B cell (primary cell): ENCODE data around the gene MTFR2. TPM values are rescaled to one million over a fixed set of nuclear protein-coding genes. Genes with fewer than 3 reads are reported as not detected.

Source experiments
- ATAC-seq: fragments of 200-7000 bp; cut with Tn5 transposase; one replicate; pipeline ENCODE4 v1.10.0; 2021; ENCODE audit warnings: low read depth, mild to moderate bottlenecking, moderate number of reproducible peaks, moderate library complexity
- CTCF ChIA-PET: fragments of 350-600 bp; sonication (Branson Sonifier 250); formaldehyde crosslinking; loops from one replicate; lab custom pipeline; 2021; ENCODE audit warnings: antibody characterized with exemption, inconsistent platforms; lab: Charles Lee
- POLR2A ChIA-PET: fragments of 350-600 bp; sonication (Branson Sonifier 250); formaldehyde crosslinking; loops from one replicate; lab custom pipeline; 2021; ENCODE audit warnings: antibody characterized with exemption; lab: Charles Lee
- DNase-seq: peaks from one replicate; pipeline ENCODE4 v3.0.0; 2013
- H2AFZ ChIP-seq: 2 replicates; pipeline ENCODE4 v1.6.1; 2012; ENCODE audit warnings: mild to moderate bottlenecking, low read depth, low read length; ENCODE audit not compliant: insufficient read depth, poor library complexity, severe bottlenecking
- H3K27ac ChIP-seq, 2 donors: 1 replicate in 1 of 2; 2 replicates in 1 of 2; pipeline ENCODE4 v1.5.1; 2012 to 2013; ENCODE audit warnings: low read length in 2 of 2, mild to moderate bottlenecking in 2 of 2, moderate library complexity in 1 of 2
- H3K27me3 ChIP-seq, 4 experiments: fragments of 200-600 bp in 1 of 4; sonication (generic) in 1 of 4; replicated peaks in 1 of 4; 1 replicate in 2 of 4; 2 replicates in 2 of 4; pipeline versions ENCODE4 v1.6.1 to v1.7.0; 2013 to 2016; ENCODE audit warnings: low read length in 3 of 4, mild to moderate bottlenecking in 2 of 4, mixed read lengths in 1 of 4, moderate library complexity in 1 of 4; ENCODE audit not compliant: insufficient read depth in 4 of 4, control insufficient read depth in 3 of 4; ENCODE audit errors: control extremely low read depth in 1 of 4
- H3K36me3 ChIP-seq, 2 experiments: replicated peaks in 1 of 2; 1 replicate in 1 of 2; 2 replicates in 1 of 2; pipeline versions ENCODE4 v1.6.1 to v1.7.1; 2013; ENCODE audit warnings: low read length in 1 of 2; ENCODE audit not compliant: insufficient read depth in 2 of 2, control insufficient read depth in 1 of 2; ENCODE audit errors: control extremely low read depth in 1 of 2, extremely low read depth in 1 of 2
- H3K4me1 ChIP-seq, 2 donors: fragments of 200-600 bp in 1 of 2; sonication (generic) in 1 of 2; 1 replicate in 1 of 2; 2 replicates in 1 of 2; pipeline versions ENCODE4 v1.5.1 to v1.6.1; 2013 to 2017; ENCODE audit warnings: low read length in 2 of 2; ENCODE audit not compliant: control insufficient read depth in 2 of 2, insufficient read depth in 2 of 2
- H3K4me2 ChIP-seq: replicated peaks from 2 replicates; pipeline ENCODE3; 2012; ENCODE audit warnings: mild to moderate bottlenecking, low read depth, low read length; ENCODE audit not compliant: poor library complexity, severe bottlenecking
- H3K4me3 ChIP-seq, 5 experiments: fragments of 200-600 bp in 1 of 5; sonication (generic) in 1 of 5; 1 replicate in 3 of 5; 2 replicates in 2 of 5; pipeline versions ENCODE4 v1.5.1 to v1.7.0; 2011 to 2016; ENCODE audit warnings: low read length in 4 of 5, mild to moderate bottlenecking in 4 of 5, low read depth in 2 of 5, control low read depth in 1 of 5, moderate library complexity in 1 of 5; ENCODE audit not compliant: insufficient read depth in 1 of 5; ENCODE audit errors: control extremely low read depth in 1 of 5, extremely low read depth in 1 of 5
- H3K79me2 ChIP-seq: fragments of 200-600 bp; sonication (generic); one replicate; pipeline ENCODE4 v1.6.0; 2016; ENCODE audit warnings: low read length; ENCODE audit not compliant: control insufficient read depth, insufficient read depth
- H3K9ac ChIP-seq: fragments of 200-600 bp; sonication (generic); 2 replicates; pipeline ENCODE4 v1.6.1; 2017; ENCODE audit warnings: mild to moderate bottlenecking, low read length, moderate library complexity
- H3K9me3 ChIP-seq, 3 donors: one replicate each; pipeline versions ENCODE4 v1.6.1 to v1.7.1; 2013; ENCODE audit warnings: low read length in 2 of 3; ENCODE audit not compliant: control insufficient read depth in 2 of 3, insufficient read depth in 1 of 3; ENCODE audit errors: control extremely low read depth in 1 of 3
- H4K20me1 ChIP-seq: 2 replicates; pipeline ENCODE4 v1.6.0; 2012; ENCODE audit warnings: mild to moderate bottlenecking, low read length; ENCODE audit not compliant: insufficient read depth, control insufficient read depth, poor library complexity, severe bottlenecking
- H3K27ac Mint-ChIP-seq: one replicate; pipeline ENCODE4 v1.8.0; 2021; ENCODE audit warnings: mixed read lengths
- H3K27me3 Mint-ChIP-seq: one replicate; pipeline ENCODE4 v1.8.0; 2021; ENCODE audit warnings: mixed read lengths
- H3K4me1 Mint-ChIP-seq: one replicate; pipeline ENCODE4 v1.8.0; 2021; ENCODE audit warnings: mixed read lengths
- H3K4me3 Mint-ChIP-seq: one replicate; pipeline ENCODE4 v1.8.0; 2021; ENCODE audit warnings: mixed read lengths
- H3K9me3 Mint-ChIP-seq: one replicate; pipeline ENCODE4 v1.8.0; 2022; ENCODE audit warnings: mixed read lengths; ENCODE audit not compliant: insufficient read depth
- CTCF ChIP-seq: fragments of 200-600 bp; IDR thresholded peaks from one replicate; pipeline ENCODE4 v1.8.0; 2022; ENCODE audit warnings: antibody characterized with exemption, mild to moderate bottlenecking
- EZH2 ChIP-seq: IDR thresholded peaks from 2 replicates; pipeline ENCODE4 v1.6.1; 2012; ENCODE audit warnings: borderline replicate concordance, low read depth, mild to moderate bottlenecking, moderate library complexity, low read length; ENCODE audit not compliant: insufficient read depth, poor library complexity, severe bottlenecking
- WGBS: methylation state at CpG from one replicate; pipeline ENCODE4 v1.1.5; 2013; ENCODE audit warnings: missing lambda C conversion rate; ENCODE audit not compliant: insufficient coverage; 5-methylcytosine and 5-hydroxymethylcytosine counted together
- intact Hi-C: fragments of 100-400 bp; cut with micrococcal nuclease; formaldehyde crosslinking; loops from one replicate; pipeline ENCODE4 v1.10.0; 2022
- polyA plus RNA-seq: library from polyadenylated mRNA; depleted of rRNA; stranded (reverse); fragments of >200 nt; gene quantifications from 2 replicates; pipeline ENCODE4 v1.2.3, GENCODE V29; 2012
- total RNA-seq, 2 donors: library from RNA; stranded (reverse); fragments of 120-200 nt in 1 of 2; gene quantifications; 1 replicate in 1 of 2; 2 replicates in 1 of 2; pipeline versions ENCODE4 v1.2.3 to v1.2.4, GENCODE V29; 2013 to 2022

The MTFR2 gene
- total and polyA plus RNA-seq, 2 donors (not counting 1 experiment from before 2014, with no cell fraction given), result 2.0 to 3.9 TPM

GRCh38 chr6:136289579-136290409 lies 39.7 kb upstream of the MTFR2 start, which contains the start of gene BCLAF1:
Gene BCLAF1 (minus strand): TSS chr6:136289846. CDS start chr6:136279866, 9,980 bp downstream.
- H3K9me3 Mint-ChIP-seq, result no peaks in the 10 kb centered on the region
- H3K4me1 ChIP-seq, result peaks cover 38 to 49% of the 10 kb centered on the region in 2 donors
- ChIA-PET CTCF (interaction anchor here (0.7 to 3.7 kb wide), 9 partner anchors 26 to 1145 kb away, joined by 3 to 18 read pairs (median 4); partner anchors contain the start of genes AHI1, MAP3K5, MTFR2 and PEX7), POLR2A (interaction anchor here (0.6 to 3.4 kb wide), 8 partner anchors 16 to 792 kb away, joined by 3 to 27 read pairs (median 6); partner anchors contain the start of genes AHI1, MAP3K5 and MTFR2)
- peak within 1 kb of the TSS; percentile 60 for H2AFZ ChIP-seq
- TF ChIP-seq EZH2, result no peak
- TF ChIP-seq CTCF, result no peak
- under 1% methylated on average over 60 of the region's 60 CpGs for WGBS
- H3K27me3 Mint-ChIP-seq, result no peaks in the 10 kb centered on the region
- peak within 1 kb of the TSS; percentile 98 for H3K4me3 Mint-ChIP-seq
- ATAC-seq (peak; percentile 78), DNase-seq (peak; percentile 100)
- peak within 1 kb of the TSS; percentile 90 for H3K4me2 ChIP-seq
- H3K27ac Mint-ChIP-seq, result peak within 1 kb of the TSS; percentile 100
- H3K4me1 Mint-ChIP-seq, result peaks cover 44% of the 10 kb centered on the region
- H3K36me3 ChIP-seq, result peaks cover 2 to 9% of the 10 kb centered on the region in 2 experiments
- H3K27me3 ChIP-seq, result no peaks in the 10 kb centered on the region
- peaks cover 49% of the 10 kb centered on the region for H3K79me2 ChIP-seq
- peak within 1 kb of the TSS; percentile 99 to 100 for H3K27ac ChIP-seq
- H3K9me3 ChIP-seq, result no peaks in the 10 kb centered on the region
- H4K20me1 ChIP-seq, result peaks cover 41% of the 10 kb centered on the region
- H3K4me3 ChIP-seq, result peak within 1 kb of the TSS; percentile 93 to 100 (median 99)
- H3K9ac ChIP-seq, result peak within 1 kb of the TSS; percentile 100
- intact Hi-C loops, result loop anchor here (1.0 to 10.0 kb wide), 9 partner anchors 27 to 1578 kb away; partner anchors contain the start of genes AHI1, HBS1L, MYB and PDE7B
